Psoas muscle (tissue), 8 donors: ENCODE data around the gene GATA3. TPM values are rescaled to one million over a fixed set of nuclear protein-coding genes. Genes with fewer than 3 reads are reported as not detected.

Experiments
- ATAC-seq, 4 donors: fragments of 200-7000 bp; cut with Tn5 transposase; one replicate each; pipeline ENCODE4 v1.9.1; 2020; ENCODE audit warnings: moderate library complexity in 3 of 4, mild to moderate bottlenecking in 2 of 4
- DNase-seq, 2 donors: peaks; one replicate each; pipeline ENCODE4 v3.0.0-alpha.2; 2020
- H3K27ac ChIP-seq: fragments of 200-600 bp; one replicate; pipeline ENCODE4 v1.8.0; 2022
- H3K27me3 ChIP-seq, 3 donors: fragments of 200-600 bp in 1 of 3; one replicate each; pipeline versions ENCODE4 v1.6.1 to v1.8.0; 2013 to 2022; ENCODE audit warnings: low read length in 2 of 3, mild to moderate bottlenecking in 2 of 3, moderate library complexity in 1 of 3; ENCODE audit not compliant: insufficient read depth in 3 of 3
- H3K36me3 ChIP-seq, 2 donors: fragments of 200-600 bp in 1 of 2; one replicate each; pipeline versions ENCODE4 v1.6.1 to v1.8.0; 2013 to 2022; ENCODE audit warnings: low read depth in 1 of 2, mild to moderate bottlenecking in 1 of 2, moderate library complexity in 1 of 2; ENCODE audit not compliant: insufficient read depth in 1 of 2
- H3K4me1 ChIP-seq: fragments of 200-600 bp; one replicate; pipeline ENCODE4 v1.8.0; 2022
- H3K4me3 ChIP-seq: fragments of 200-600 bp; one replicate; pipeline ENCODE4 v1.8.0; 2022; ENCODE audit warnings: mild to moderate bottlenecking
- H3K9me3 ChIP-seq: fragments of 200-600 bp; one replicate; pipeline ENCODE4 v1.8.0; 2022
- CTCF ChIP-seq: fragments of 200-600 bp; IDR thresholded peaks from one replicate; pipeline ENCODE4 v1.8.0; 2022; ENCODE audit warnings: antibody characterized with exemption
- WGBS, 3 donors: extraction: QIAGEN DNeasy Blood & Tissue Kit; methylation state at CpG; one replicate each; pipeline versions ENCODE4 v1.1.6 to v1.1.7; 2013; 5-methylcytosine and 5-hydroxymethylcytosine counted together
- intact Hi-C, 2 donors: fragments of 100-400 bp; cut with DNase I; formaldehyde crosslinking; loops; one replicate each; pipeline versions ENCODE4 v1.11.0 to v1.14.2; 2022
- polyA plus RNA-seq, 3 donors: library from polyadenylated mRNA; stranded (reverse); fragments of 200-250 nt; gene quantifications; one replicate each; pipeline ENCODE4 v1.2.3, GENCODE V29; 2013
- total RNA-seq, 4 donors: library from RNA; stranded (reverse); fragmentation: NEBNext Ultra II Directional in 2 of 4; extraction: Animal tissue kit (Norgen Biotek cat#: 25700) in 2 of 4; gene quantifications; one replicate each; pipeline versions ENCODE4 v1.2.1 to v1.2.4, GENCODE V29; 2021 to 2023
- donor health status: healthy with polysubstance abuse.
- donor health status: DM: no; HTN: no; CAD: no; lungs with moderate emphysema.
- donor health status: Bipolar disorder and iron deficiency.
- donor health status: healthy.
- donor health status: DM: yes; HTN: yes; CAD: no.
- donor health status: DM: no; HTN: no; CAD: no.
- donor health status: DM: no; HTN: no; CAD: no.
- donor health status: DM: yes; HTN: yes; CAD: no.

Gene GATA3
- total and polyA plus RNA-seq, 7 donors, result 0.64 to 1.8 (median 0.74) TPM

GRCh38 chr10:8013619-8014018, 40.9 kb upstream of the GATA3 start:
- H3K27ac ChIP-seq, result no peak overlapping the region
- H3K27me3 ChIP-seq, result no peaks in the 10 kb centered on the region
- TF ChIP-seq CTCF, result no peak
- DNase-seq (no peak), ATAC-seq (no peak)
- WGBS, 3 donors, result 97 to 98% (median 98%) methylated on average over 10 of the region's 10 CpGs
- H3K9me3 ChIP-seq, result no peaks in the 10 kb centered on the region
- H3K4me1 ChIP-seq, result no peaks in the 10 kb centered on the region
- H3K36me3 ChIP-seq, result peaks cover 4 to 54% of the 10 kb centered on the region in 2 donors
- intact Hi-C loops, result no loop called here
- H3K4me3 ChIP-seq, result no peak overlapping the region

DNA sequence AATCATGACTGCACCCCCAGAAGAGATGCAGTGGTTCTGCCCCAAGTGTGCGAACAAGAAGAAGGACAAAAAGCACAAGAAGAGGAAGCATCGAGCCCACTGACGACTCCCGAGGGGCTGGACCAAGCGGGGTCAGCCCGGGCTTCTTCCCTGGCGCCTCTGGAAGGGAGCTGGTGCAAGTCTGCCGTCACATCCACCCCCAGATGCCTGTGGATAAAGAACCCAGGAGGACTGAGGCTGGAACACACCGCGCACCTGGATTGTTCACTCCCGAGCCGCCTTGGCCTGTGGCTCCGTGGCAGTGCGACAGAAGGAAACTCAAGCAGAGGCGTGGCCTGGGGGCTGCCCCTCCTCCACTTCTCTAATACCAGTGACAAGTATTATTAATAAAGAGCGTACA, 39.8 kb upstream of the GATA3 start:
- no peaks in the 10 kb centered on the region for H3K27me3 ChIP-seq
- H3K9me3 ChIP-seq, result no peaks in the 10 kb centered on the region
- TF ChIP-seq CTCF, result no peak
- intact Hi-C loops, result no loop called here
- no peak overlapping the region for H3K4me3 ChIP-seq
- H3K36me3 ChIP-seq, result peaks cover 4 to 47% of the 10 kb centered on the region in 2 donors
- DNase-seq (no peak), ATAC-seq (no peak)
- no peak overlapping the region for H3K27ac ChIP-seq
- no peaks in the 10 kb centered on the region for H3K4me1 ChIP-seq
- WGBS, 3 donors, result 91 to 93% (median 92%) methylated on average over 15 to 16 of the region's 16 CpGs

- Histone ChIP-seq H3K4me1 (no peaks in the 10 kb centered on the region), H3K9me3 (no peaks in the 10 kb centered on the region), H3K4me3 (no peak overlapping the region), H3K36me3 (peaks cover 4 to 29% of the 10 kb centered on the region in 2 donors), H3K27ac (no peak overlapping the region), H3K27me3 (no peaks in the 10 kb centered on the region)
- DNase-seq (no peak), ATAC-seq (no peak)
- WGBS, 3 donors, result 66 to 69% (median 68%) methylated on average over 6 of the region's 6 CpGs
- intact Hi-C loops, result no loop called here
- no peak for TF ChIP-seq CTCF
Measured at GRCh38 chr10:8017277-8017676, 37.2 kb upstream of the GATA3 start.

DNA sequence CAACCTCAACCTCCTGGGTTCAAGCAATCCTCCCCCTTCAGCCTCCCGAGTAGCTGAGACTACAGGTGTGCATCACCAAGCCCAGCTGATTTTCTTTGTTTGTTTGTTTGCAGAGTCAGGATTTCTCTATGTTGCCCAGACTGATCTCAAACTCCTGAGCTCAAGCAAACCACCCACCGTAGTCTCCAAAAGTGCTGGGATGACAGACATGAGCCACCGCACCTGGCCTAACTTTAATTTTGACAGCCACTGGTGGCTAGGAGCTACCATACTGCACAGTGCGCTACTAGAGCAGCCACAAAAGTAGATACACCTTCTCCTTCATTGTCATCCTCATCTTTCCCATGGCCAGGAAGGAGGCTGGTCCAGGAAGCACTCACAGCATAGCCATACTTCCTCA, 31.2 kb upstream of the GATA3 start:
- no peaks in the 10 kb centered on the region for H3K9me3 ChIP-seq
- 78 to 92% (median 83%) methylated on average over 4 of the region's 4 CpGs for WGBS, 3 donors

More for the DNA sequence above, 31.2 kb upstream of the GATA3 start:
- Histone ChIP-seq H3K36me3 (no peaks in the 10 kb centered on the region), H3K27me3 (peaks cover 6 to 30% (median 8%) of the 10 kb centered on the region in 3 donors), H3K4me3 (no peak overlapping the region), H3K27ac (no peak overlapping the region), H3K4me1 (no peaks in the 10 kb centered on the region)
- ATAC-seq, result no peak
- no peak for DNase-seq
- intact Hi-C loops, result no loop called here
- TF ChIP-seq CTCF, result no peak
